NCI-H187 treated with DMSO at 0.1 percent for 48 hours (cell line): Measurements from ENCODE around the gene PIEZO2.
"Not testable (repeated sequence)": the region's sequence is repeated elsewhere in the genome, so short reads cannot be mapped to it uniquely, and the experiment has no call there.

Source experiments
- DNase-seq: peaks from one replicate; lab custom pipeline; 2025; lab: John Stamatoyannopoulos, UW

Gene PIEZO2

DNA sequence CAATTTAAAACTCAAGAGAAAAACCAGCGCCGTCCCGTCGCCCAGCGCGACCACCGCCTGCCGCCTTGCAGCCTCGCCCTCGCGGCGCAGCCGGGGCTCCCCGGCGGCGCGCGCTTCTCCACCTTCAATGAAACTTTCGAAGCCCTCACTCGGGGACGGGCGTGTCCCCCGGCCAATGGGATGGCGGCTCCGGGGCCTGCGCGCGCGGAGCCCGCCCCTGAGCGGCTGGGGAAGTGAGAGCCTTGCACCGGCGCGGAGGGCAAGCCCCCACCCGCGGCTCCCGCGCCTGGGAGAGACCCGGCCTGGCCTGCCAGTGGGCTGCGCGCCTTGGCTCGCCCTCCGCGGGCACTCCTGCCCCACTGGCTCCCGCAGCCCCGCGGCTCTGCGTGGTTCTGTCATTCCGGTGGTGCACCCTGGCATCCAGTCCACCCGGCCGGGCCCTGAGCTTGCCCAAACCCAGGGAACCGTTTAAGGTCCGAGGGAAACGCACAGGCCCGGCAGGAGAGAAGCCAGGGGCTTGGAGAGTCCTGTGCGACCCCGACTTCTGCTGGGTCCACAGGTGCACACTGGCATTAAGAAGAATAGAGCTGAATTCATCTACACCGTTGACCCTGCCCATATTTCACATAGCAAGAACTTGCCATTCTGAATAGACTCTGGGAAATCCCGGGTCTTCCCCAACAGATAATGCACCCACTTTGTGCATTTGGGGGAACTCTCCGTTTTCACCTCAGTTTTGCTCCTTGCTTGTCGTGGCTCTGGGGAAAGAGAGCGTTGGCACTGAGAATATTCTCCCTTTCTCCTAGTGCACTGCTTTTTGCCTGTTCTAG lies at the start of gene PIEZO2:
TSS of gene PIEZO2 (minus strand) at position 129 of the 830 bp plus-strand sequence. CDS start 981 bp downstream, outside the sequence.
- no peak for DNase-seq

DNA sequence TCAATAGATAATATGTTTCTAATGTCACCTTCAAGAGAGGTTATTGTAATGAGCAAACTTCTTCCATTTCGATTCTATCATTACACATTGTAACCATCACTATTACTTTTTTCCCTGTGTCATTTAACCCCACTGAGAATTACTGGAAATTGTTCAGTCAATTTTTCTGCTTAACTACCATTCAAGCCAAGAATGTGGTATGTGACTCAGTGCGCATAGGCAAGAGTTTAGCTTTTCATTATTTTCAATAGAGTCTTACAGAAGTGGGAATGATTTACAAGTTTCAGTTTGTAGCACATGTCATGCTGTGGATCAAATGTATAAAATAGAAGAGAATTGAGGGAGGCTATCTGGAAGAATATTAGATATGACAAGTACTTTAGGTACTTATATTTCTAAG lies 34.3 kb upstream of the PIEZO2 start:
- DNase-seq: no peak

DNA sequence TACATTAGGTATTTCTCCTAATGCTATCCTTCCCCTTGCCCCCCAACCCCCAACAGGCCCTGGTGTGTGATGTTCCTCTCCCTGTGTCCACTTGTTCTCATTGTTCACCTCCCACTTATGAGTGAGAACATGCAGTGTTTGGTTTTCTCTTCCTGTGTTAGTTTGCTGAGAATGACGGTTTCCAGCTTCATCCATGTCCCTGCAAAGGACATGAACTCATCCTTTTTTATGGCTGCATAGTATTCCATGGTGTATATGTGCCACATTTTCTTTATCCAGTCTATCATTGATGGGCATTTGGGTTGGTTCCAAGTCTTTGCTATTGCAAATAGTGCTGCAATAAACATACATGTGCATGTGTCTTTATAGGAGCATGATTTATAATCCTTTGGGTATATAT lies 32.3 kb upstream of the PIEZO2 start:
- DNase-seq: not testable (repeated sequence)

DNA sequence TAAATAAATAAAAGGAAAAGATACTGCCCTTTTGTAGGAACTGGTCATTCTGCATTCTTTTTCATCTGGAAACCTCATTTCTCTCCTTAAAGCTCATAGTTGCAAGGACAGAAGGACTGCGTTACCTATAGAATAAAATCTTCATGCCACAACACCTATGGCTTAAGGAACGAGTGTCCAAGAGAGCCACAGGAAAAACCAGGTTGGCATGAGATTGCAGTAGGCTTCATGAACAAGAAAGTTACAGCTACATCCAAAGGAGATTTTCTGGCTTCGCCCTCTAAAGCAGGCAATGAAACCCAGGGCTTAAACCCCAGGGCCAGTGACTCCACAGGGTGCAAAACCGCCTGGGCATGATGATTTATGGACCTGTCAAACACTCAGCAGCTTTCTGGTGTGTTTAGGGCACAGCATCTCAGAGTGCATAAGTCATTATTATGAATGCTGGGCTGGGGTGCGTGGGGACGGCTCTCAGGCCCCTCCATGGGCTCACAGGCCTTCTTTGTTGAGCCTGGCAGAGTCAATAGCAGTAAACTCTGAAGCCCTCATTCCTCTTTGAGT lies 30.7 kb upstream of the PIEZO2 start:
- DNase-seq: no peak

DNA sequence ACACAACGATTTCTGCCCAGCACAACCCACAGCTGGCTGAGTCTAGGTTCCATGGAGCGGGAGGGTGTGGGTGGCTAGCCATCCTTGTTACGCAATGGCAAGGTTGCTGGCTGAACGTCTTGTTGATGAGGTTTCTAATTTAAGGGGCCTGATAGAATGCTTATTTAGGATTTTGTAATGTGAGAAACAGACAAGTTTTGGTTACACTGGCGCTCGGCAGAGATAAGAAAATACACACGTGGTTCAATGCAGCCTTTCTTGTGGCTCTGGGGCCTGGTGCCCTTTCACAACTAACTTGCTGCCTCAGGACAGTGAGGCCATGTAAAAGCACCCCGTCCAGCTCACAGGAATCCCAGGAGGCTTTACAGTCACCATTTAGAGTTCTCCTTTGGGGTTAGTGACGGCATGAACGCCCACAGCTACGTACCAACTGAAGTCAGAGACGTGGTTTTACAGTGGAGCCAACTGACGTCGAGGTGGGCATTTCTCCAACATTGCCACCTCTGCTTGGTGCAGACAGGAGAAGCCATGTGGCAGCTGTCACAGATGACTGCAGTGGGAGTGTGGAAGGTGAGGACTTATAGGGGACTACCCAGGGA lies 29.7 kb upstream of the PIEZO2 start:
- no peak for DNase-seq

- DNase-seq: no peak
Measured at GRCh38 chr18:11177382-11177781, 28.0 kb upstream of the PIEZO2 start.

DNA sequence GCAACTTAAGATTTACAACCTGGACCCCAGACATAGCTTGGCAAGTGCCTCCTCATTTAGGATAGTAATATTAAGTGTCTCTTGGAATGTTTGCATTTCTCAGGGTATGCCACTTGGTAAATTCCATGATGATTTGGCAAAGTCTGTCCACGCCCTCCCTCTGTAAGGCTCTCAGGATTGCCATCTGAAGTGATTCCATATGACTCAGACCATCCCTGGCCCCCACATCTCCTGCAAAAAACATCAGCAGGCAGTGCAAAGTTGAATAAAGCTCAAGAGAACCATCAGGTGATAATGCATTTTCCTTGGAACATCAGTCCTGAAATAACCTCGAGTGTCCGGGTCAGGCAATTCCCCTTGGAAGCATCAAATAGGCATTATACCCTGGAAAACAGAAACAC lies 27.1 kb upstream of the PIEZO2 start:
- DNase-seq: no peak

DNA sequence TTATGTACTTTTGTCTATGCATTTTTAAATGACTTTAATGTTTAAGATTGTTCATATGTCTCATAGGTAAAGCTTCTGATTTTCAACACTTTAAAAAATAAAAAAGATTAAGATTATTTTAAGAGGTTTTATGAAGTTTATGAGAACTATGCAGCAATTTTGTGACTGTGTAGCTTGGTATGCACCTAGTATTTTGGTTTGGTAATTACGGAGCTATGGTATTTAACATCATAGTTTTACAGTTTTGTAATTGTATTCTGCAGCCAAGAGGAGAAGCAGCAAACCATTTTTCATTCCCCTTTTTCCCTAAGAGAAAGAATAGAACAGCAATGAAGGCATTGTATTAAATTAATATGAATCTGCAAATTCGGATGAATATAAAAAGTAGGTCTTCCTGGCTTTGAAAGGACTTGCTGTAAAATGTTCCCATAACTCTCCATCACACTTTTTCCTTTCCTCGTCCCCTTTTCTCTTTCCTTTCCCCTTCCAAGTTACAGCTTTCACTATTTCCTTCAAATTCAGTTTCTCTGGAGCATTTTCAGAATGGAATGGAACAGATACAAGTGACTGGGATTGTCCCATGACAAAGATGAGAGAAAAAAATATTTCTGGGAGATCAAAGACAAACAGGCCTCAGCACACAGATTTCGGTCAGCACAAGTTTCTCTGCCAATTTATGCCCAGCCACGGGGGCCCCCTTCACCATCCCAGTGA lies 26.1 kb upstream of the PIEZO2 start:
- no peak for DNase-seq

DNA sequence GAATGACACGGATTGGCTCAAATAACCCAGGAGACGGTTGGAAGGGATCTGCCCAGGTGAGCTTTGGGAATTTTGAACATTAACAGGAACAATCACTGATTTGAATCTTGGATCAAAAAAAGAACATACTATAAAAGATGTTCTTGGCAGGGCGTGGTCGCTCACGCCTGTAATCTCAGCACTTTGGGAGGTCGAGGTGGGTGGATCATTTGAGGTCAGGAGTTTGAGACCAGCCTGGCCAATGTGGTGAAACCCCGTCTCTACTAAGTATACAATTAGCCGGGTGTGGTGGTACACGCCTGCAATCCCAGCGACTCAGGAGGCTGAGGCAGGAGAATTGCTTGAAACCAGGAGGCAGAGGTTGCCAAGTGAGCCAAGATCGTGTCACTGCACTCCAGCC lies 24.8 kb upstream of the PIEZO2 start:
- DNase-seq: not testable (repeated sequence)

- DNase-seq: no peak
Measured at GRCh38 chr18:11167778-11168177, 18.4 kb upstream of the PIEZO2 start.

GRCh38 chr18:11165952-11166351 lies 16.6 kb upstream of the PIEZO2 start:
- DNase-seq: no peak

GRCh38 chr18:11165138-11165537 lies 15.8 kb upstream of the PIEZO2 start:
- no peak for DNase-seq

DNA sequence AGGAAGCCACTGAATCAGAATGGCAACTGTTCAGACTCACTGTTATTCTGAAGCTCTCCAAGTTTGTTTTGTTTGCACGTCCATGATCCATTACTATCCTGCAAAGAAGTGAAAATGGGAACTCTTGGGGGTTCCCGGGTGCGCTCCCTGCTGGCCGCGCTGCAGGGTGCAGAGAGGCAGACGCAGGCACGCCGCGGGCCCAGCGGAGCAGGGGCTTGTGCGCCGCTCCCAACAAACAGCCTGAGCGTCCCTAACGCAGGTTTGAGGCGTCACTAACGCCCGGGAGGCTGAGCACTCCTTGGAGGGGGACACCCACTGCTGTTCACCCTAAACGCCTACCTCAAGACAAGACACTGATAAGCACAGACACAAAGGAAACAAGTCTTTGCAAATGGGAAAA lies 14.3 kb upstream of the PIEZO2 start:
- no peak for DNase-seq

DNA sequence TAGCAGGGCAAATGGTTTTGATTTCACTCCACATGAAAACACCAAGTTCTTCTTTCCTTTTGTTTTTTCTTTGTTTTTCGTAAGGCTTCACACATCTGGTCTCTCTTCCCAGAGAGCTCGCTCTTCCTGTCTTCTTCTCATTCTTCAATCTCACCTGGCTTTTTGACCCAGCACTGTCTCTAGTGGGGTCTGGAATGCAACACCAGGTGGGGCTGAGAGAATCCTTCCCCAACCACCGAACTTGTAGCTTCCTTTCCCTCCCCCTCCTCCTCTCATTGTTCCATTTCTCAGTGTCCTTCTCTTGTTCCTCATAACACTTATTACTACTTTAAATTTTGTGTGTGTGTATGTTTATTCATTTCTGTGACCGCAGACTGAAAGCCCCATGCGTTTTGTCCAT lies 13.5 kb upstream of the PIEZO2 start:
- DNase-seq: no peak

DNA sequence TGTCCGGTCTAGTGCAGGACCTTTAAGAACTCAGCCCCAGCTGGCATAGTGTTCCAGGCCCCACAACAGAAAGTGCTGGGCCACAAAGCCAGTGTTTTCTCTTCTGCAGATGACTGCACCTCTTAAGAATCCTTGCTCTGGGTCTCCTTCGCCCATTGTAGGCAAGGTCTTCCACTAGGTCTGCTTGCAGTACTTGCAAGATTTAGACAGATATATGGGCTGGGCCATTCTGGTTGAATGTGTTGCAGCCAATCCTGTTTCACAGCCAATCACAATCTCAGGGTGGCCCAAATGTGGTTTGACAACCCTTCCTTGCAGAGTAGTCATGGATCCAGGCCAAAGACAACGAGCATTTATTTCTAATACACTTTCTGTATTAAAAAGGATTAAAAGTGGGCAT lies 13.1 kb upstream of the PIEZO2 start:
- no peak for DNase-seq

DNA sequence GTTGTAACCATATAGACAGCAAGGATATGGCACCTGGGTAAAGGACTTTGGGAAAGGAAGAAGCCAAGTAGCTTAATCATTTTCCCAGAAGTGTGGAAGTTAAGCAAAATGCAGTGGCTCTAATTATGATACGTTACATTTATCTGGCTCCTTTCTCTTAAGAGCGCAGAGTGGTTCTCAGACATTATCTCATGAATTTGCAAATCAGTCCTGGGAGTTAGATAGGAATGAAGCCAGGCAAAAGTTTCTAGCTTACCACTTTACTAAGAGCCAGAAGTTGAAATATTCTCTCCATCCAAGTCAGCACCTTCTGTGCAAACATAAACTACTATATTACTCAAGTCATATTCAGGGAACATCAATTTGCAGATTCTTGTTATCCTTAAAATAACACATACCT lies 10.9 kb upstream of the PIEZO2 start:
- DNase-seq: no peak

DNA sequence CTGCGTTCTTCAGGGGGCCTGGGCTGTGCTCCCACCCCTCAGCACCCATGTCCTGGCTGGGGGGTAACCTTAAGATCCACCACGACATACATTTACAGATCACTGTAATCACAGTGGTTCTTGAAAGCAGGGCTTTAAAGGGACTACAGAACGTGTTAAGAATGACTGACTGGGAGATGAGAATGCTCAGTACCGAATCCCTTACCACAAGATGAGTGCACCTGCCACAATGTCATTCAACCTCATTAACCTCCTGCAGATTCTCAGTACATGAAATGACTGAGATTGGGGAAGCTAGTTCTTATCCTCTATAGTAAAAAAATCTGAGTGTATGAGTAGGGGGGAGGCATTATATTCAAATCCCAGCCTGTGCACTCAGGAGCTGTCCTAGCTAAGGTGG lies 10.5 kb upstream of the PIEZO2 start:
- no peak for DNase-seq

DNA sequence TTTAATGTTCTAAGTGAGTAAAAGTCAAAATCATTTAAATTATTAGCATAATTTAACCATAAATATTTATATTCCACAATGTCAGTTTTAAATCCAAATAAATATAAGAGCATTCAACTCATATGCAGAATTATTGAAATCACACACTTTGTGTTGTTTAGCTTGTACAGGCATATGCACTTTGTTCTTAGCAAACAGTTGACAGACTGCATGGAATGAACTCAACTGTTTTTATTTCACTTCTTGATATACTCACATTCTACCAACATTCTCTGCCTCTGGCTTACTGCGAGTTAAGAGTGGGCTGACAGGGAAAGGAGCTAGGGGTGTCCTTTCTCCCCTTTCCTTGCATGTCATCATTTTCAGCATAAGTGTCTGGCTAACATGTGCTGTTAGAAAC lies 7.6 kb upstream of the PIEZO2 start:
- no peak for DNase-seq

- no peak for DNase-seq
Measured at GRCh38 chr18:11155034-11155759, 5.8 kb upstream of the PIEZO2 start.

- DNase-seq: no peak
Measured at GRCh38 chr18:11154368-11154989, 5.1 kb upstream of the PIEZO2 start.

DNA sequence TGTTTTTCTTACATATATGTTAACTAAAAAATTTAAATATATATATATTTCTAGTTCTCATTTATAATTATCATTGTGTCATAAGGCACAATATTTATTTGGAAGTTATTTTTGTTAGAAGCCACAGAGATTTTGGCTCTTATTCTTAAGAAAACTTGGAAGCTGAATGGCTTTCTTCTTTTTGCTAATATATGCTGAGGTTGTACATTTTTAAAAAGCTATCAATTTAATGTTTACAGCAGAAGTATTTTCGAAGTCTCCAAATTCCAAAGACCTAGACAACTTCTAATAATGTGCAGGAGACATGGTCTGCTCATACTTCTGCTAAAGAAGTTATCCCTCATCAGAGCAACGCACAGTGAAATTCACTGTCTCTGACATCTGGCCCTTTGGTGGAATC lies 3.7 kb upstream of the PIEZO2 start:
- DNase-seq: no peak

DNA sequence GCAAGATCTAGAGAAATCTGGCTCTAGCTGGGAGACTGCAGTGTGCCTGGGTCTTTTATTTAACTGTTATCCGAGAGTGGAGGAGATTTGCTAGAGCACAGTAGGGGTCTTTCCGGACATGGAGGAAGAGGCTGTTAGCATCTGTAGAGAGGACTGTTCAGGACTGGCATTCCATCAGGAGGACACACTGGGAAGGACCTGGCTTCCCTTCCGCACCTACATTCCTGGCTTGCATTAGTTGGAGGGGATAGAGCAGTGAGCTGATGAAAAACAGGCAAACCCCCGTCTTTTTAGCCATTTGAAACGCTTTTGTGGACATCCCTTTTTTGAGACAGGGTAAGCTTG lies 874 bp upstream of the PIEZO2 start:
- DNase-seq: no peak
